ENCODE measurements around the gene CDH13. TPM values are rescaled to one million over a fixed set of nuclear protein-coding genes. Genes with fewer than 3 reads are reported as not detected.

CDH13 gene
- total RNA-seq, 4 donors from 2014 or later: 3.1 to 13.5 (median 8.9) TPM

DNA sequence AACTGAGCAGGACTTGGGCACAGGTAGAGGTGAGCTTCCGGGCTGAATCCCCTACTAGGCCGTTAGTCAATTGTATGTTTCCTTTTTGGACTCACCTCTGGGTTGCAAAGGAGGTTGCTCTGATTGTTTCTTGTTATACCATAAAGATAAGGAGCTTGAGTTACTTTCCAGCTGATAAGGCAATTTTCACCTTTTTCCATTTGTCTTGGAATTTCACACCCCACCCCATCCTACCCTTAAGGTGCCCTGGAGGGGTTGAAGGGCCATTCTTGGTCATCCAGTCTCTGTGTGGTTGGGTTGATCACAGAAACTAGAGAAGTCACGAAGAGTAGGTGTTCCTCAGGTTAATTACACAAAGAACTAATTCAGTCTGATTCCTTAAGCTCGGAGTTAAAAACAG is 162.2 kb downstream of the CDH13 start:
- no peak overlapping the region for H3K27ac ChIP-seq (replicated peaks in 1 of 4)
- TF ChIP-seq POLR2A (IDR thresholded peaks at IDR 0.05; ENCODE audit: low read depth): no peak
- no peak for TF ChIP-seq EP300 (IDR thresholded peaks at IDR 0.05)
- TF ChIP-seq, protein P1, sequence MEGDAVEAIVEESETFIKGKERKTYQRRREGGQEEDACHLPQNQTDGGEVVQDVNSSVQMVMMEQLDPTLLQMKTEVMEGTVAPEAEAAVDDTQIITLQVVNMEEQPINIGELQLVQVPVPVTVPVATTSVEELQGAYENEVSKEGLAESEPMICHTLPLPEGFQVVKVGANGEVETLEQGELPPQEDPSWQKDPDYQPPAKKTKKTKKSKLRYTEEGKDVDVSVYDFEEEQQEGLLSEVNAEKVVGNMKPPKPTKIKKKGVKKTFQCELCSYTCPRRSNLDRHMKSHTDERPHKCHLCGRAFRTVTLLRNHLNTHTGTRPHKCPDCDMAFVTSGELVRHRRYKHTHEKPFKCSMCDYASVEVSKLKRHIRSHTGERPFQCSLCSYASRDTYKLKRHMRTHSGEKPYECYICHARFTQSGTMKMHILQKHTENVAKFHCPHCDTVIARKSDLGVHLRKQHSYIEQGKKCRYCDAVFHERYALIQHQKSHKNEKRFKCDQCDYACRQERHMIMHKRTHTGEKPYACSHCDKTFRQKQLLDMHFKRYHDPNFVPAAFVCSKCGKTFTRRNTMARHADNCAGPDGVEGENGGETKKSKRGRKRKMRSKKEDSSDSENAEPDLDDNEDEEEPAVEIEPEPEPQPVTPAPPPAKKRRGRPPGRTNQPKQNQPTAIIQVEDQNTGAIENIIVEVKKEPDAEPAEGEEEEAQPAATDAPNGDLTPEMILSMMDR (IDR thresholded peaks at IDR 0.05): no peak
- no peak for TF ChIP-seq POLR2AphosphoS5 (IDR thresholded peaks at IDR 0.05)
- no peaks in the 10 kb centered on the region for H3K27me3 ChIP-seq
- 96% methylated on average over 4 of the region's 4 CpGs for WGBS
- H3K4me3 ChIP-seq: no peak overlapping the region
- H3K9me3 ChIP-seq: no peaks in the 10 kb centered on the region
- intact Hi-C loops (cut with DNase I): no loop called here
- peaks cover 0 to 4% (median 0%) of the 10 kb centered on the region in 4 donors for H3K36me3 ChIP-seq
- DNase-seq (ENCODE audit: extremely low spot score): no peak
- H3K4me1 ChIP-seq: no peaks in the 10 kb centered on the region

GRCh38 chr16:82792693-82793092 is 165.9 kb downstream of the CDH13 start:
- H3K27me3 ChIP-seq: no peaks in the 10 kb centered on the region
- H3K4me1 ChIP-seq: no peaks in the 10 kb centered on the region
- intact Hi-C loops (cut with DNase I): no loop called here
- H3K27ac ChIP-seq (replicated peaks in 1 of 4): no peak overlapping the region
- no peaks in the 10 kb centered on the region for H3K9me3 ChIP-seq
- H3K36me3 ChIP-seq: peaks cover 0 to 4% (median 0%) of the 10 kb centered on the region in 4 donors
- H3K4me3 ChIP-seq: no peak overlapping the region
- no peak for TF ChIP-seq POLR2A (IDR thresholded peaks at IDR 0.05; ENCODE audit: low read depth)
- TF ChIP-seq POLR2AphosphoS5 (IDR thresholded peaks at IDR 0.05): no peak
- TF ChIP-seq EP300 (IDR thresholded peaks at IDR 0.05): no peak
- TF ChIP-seq, protein P1 (IDR thresholded peaks at IDR 0.05): no peak
- no peak for DNase-seq (ENCODE audit: extremely low spot score)
- WGBS: 74% methylated on average over 4 of the region's 6 CpGs

GRCh38 chr16:82793528-82794245 is 166.9 kb downstream of the CDH13 start:
- H3K9me3 ChIP-seq: no peaks in the 10 kb centered on the region
- H3K4me3 ChIP-seq: no peak overlapping the region
- intact Hi-C loops (cut with DNase I): no loop called here
- H3K36me3 ChIP-seq: peaks cover 0 to 4% (median 0%) of the 10 kb centered on the region in 4 donors
- no peaks in the 10 kb centered on the region for H3K27me3 ChIP-seq
- WGBS: 76% methylated on average over 10 of the region's 10 CpGs
- no peak overlapping the region for H3K27ac ChIP-seq (replicated peaks in 1 of 4)
- no peak for DNase-seq (ENCODE audit: extremely low spot score)
- no peak for TF ChIP-seq POLR2AphosphoS5 (IDR thresholded peaks at IDR 0.05)
- no peak for TF ChIP-seq EP300 (IDR thresholded peaks at IDR 0.05)
- no peak for TF ChIP-seq POLR2A (IDR thresholded peaks at IDR 0.05; ENCODE audit: low read depth)
- TF ChIP-seq, protein P1 (IDR thresholded peaks at IDR 0.05): no peak
- no peaks in the 10 kb centered on the region for H3K4me1 ChIP-seq

DNA sequence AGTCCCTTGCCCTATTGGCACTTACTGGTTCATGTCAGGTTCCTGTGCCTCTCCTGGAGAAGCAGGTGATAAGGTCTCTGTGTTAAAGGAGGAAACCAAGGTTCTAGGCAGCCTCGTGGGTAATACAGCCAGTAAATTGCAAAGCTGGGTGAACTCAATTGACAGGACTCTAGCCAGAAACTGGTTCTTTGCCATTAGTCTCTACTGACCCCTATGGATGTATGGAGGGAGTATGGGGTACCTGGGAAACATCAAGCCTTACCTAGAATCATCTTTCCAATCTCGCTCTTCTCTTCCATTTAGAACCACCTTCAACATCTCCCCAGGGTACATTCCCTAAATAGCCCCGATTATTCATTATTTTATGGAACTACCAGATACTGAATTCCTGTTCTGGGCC is 169.3 kb downstream of the CDH13 start:
- TF ChIP-seq POLR2AphosphoS5 (IDR thresholded peaks at IDR 0.05): no peak
- no peak for DNase-seq (ENCODE audit: extremely low spot score)
- H3K9me3 ChIP-seq: no peaks in the 10 kb centered on the region

GRCh38 chr16:82801361-82801760 is 174.6 kb downstream of the CDH13 start:
- 84% methylated on average over 4 of the region's 4 CpGs for WGBS
- no peaks in the 10 kb centered on the region for H3K9me3 ChIP-seq
- no peak overlapping the region for H3K27ac ChIP-seq (replicated peaks in 1 of 4)
- no peaks in the 10 kb centered on the region for H3K36me3 ChIP-seq
- no peak overlapping the region for H3K4me3 ChIP-seq
- TF ChIP-seq EP300 (IDR thresholded peaks at IDR 0.05) (no peak), POLR2AphosphoS5 (IDR thresholded peaks at IDR 0.05) (no peak), POLR2A (IDR thresholded peaks at IDR 0.05; ENCODE audit: low read depth) (no peak)
- TF ChIP-seq, protein P1 (IDR thresholded peaks at IDR 0.05): no peak
- DNase-seq (ENCODE audit: extremely low spot score): no peak
- no peaks in the 10 kb centered on the region for H3K4me1 ChIP-seq
- no peaks in the 10 kb centered on the region for H3K27me3 ChIP-seq
- intact Hi-C loops (cut with DNase I): no loop called here

More for the DNA sequence above, 169.3 kb downstream of the CDH13 start:
- H3K4me3 ChIP-seq: no peak overlapping the region
- H3K4me1 ChIP-seq: no peaks in the 10 kb centered on the region
- no peaks in the 10 kb centered on the region for H3K27me3 ChIP-seq
- H3K36me3 ChIP-seq: peaks cover 0 to 4% (median 0%) of the 10 kb centered on the region in 4 donors
- WGBS: 82% methylated on average over 3 of the region's 3 CpGs
- intact Hi-C loops (cut with DNase I): no loop called here
- H3K27ac ChIP-seq (replicated peaks in 1 of 4): no peak overlapping the region

All from esophagus muscularis mucosa (tissue), 4 donors.